Measurements from ENCODE around the gene SLC26A8.

- TF ChIP-seq CTCF (conservative IDR thresholded peaks at IDR 0.05 in 1 of 2, IDR thresholded peaks at IDR 0.05 in 1 of 2; ENCODE audit: extremely low read depth in 1 of 2, insufficient read depth in 1 of 2, low read depth in 1 of 2, low read length in 2 of 2) (no peak), EZH2 (IDR thresholded peaks at IDR 0.05; ENCODE audit: borderline replicate concordance, low read length) (no peak)
These were observed 25.9 kb upstream of the SLC26A8 start for GRCh38 chr6:36050305-36050704.
